Measurements from ENCODE around the gene PHLDA3. TPM values are rescaled to one million over a fixed set of nuclear protein-coding genes. Genes with fewer than 3 reads are reported as not detected.

The PHLDA3 gene
- polyA plus RNA-seq, 2 of the 4 experiments (the other 2 are of a cell fraction) = 40.5 to 91.1 TPM

DNA sequence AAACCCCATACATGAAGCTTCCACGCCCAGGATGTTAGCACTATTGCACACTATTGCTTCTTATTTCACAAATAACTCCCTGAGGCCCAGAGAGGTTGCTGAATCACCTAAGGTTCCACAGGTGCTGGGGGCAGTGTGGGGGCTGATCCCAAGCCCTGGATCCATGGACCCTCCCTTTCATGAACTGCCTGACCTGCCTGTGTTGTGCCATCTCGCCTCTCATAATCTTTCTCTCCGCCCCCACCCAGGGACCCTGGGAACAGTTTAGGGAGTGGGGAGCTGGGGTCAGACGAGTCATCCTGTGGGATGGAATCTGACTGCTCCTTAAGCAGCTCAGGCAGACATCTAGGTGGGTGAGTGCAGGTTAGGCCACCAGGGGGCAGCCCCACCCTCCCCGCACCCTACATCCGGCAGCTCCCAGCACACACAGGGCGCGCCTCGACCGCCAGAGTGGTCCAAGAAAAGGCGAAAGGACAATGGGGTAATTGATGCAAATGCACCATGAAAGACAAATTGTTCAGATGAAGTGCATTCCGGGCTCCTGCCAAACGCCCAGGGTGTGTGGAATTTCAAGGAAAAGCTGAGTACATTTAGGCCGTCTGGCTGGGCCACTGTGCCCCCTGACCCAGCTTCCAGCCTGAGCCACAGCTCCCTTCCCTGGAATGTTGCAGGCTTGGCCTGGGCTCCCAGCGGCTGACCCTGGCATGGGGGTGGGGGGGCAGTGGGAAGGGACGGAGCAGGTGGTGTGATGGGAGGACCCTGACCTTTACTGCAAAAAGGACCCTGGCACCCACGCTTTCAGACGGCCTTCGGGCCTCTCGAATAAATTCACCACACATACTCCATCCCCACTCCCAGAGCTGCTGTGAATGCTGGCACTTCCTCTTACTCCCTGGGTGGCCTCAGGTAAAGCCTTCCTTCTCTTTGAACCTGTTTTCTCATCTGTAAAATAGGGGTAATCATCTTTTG, 20.8 kb downstream of the PHLDA3 start:
- H3K4me2 ChIP-seq = peak overlapping the region; percentile 64
- POLR2A ChIA-PET = interaction anchor here (0.5 to 2.8 kb wide), 9 partner anchors 8 to 779 kb away, joined by 3 to 34 read pairs (median 5); partner anchors contain the start of genes CSRP1 and PHLDA3
- no peaks in the 10 kb centered on the region for H3K9me3 ChIP-seq
- 25% methylated on average over 20 of the region's 20 CpGs for WGBS (ENCODE audit: missing lambda C conversion rate)
- ATAC-seq (peak; percentile 95 to 99), DNase-seq (ENCODE audit: low read depth in 1 of 2, low spot score in 1 of 2) (peak; percentile 84 to 94), FAIRE-seq (no peak)
- TF ChIP-seq, protein P1, sequence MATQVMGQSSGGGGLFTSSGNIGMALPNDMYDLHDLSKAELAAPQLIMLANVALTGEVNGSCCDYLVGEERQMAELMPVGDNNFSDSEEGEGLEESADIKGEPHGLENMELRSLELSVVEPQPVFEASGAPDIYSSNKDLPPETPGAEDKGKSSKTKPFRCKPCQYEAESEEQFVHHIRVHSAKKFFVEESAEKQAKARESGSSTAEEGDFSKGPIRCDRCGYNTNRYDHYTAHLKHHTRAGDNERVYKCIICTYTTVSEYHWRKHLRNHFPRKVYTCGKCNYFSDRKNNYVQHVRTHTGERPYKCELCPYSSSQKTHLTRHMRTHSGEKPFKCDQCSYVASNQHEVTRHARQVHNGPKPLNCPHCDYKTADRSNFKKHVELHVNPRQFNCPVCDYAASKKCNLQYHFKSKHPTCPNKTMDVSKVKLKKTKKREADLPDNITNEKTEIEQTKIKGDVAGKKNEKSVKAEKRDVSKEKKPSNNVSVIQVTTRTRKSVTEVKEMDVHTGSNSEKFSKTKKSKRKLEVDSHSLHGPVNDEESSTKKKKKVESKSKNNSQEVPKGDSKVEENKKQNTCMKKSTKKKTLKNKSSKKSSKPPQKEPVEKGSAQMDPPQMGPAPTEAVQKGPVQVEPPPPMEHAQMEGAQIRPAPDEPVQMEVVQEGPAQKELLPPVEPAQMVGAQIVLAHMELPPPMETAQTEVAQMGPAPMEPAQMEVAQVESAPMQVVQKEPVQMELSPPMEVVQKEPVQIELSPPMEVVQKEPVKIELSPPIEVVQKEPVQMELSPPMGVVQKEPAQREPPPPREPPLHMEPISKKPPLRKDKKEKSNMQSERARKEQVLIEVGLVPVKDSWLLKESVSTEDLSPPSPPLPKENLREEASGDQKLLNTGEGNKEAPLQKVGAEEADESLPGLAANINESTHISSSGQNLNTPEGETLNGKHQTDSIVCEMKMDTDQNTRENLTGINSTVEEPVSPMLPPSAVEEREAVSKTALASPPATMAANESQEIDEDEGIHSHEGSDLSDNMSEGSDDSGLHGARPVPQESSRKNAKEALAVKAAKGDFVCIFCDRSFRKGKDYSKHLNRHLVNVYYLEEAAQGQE (IDR thresholded peaks at IDR 0.05) = no peak
- TF ChIP-seq BHLHE40 (IDR thresholded peaks at IDR 0.05; ENCODE audit: low read depth, low read length) (no peak), ZSCAN20 (CRISPR knock-in tag; IDR thresholded peaks at IDR 0.05) (no peak), MAX (IDR thresholded peaks at IDR 0.05) (peak; percentile 77), HEYL (CRISPR knock-in tag; IDR thresholded peaks at IDR 0.05) (no peak), CBX2 (IDR thresholded peaks at IDR 0.05; ENCODE audit: borderline replicate concordance, low read depth) (no peak), RAD21 (conservative IDR thresholded peaks at IDR 0.05 in 1 of 2, IDR thresholded peaks at IDR 0.05 in 1 of 2) (peak; percentile 90 to 92), NR3C1 (IDR thresholded peaks at IDR 0.05) (no peak), SMC3 (IDR thresholded peaks at IDR 0.05) (peak; percentile 95), FOSL2 (IDR thresholded peaks at IDR 0.05) (no peak), FOSL2 (CRISPR knock-in tag; IDR thresholded peaks at IDR 0.05) (0 out of 2 replicates have a peak, but pooled peaks have one; percentile 14), CTCF (IDR thresholded peaks at IDR 0.05) (peak; percentile 90)
- H3K27ac ChIP-seq = peak overlapping the region; percentile 53 to 87
- CTCF ChIA-PET = interaction anchor here (0.6 to 20.2 kb wide), 25 partner anchors 8 to 469 kb away, joined by 3 to 376 read pairs (median 4); partner anchors contain the start of genes CSRP1 and PHLDA3
- H3K4me1 ChIP-seq = peaks cover 29% of the 10 kb centered on the region
- no peak overlapping the region for H3K4me3 ChIP-seq

GRCh38 chr1:201445310-201445709, 23.7 kb downstream of the PHLDA3 start:
- CTCF ChIA-PET = interaction anchor here (9.8 to 20.2 kb wide), 4 partner anchors 11 to 64 kb away, joined by 158 to 376 read pairs (median 276); partner anchors contain the start of genes CSRP1 and PHLDA3
- no peak for ATAC-seq
- WGBS (ENCODE audit: missing lambda C conversion rate) = 88% methylated on average over 6 of the region's 6 CpGs

GRCh38 chr1:201444792-201445191, 24.2 kb downstream of the PHLDA3 start:
- H3K4me2 ChIP-seq = no peak overlapping the region
- no peak overlapping the region for H3K27ac ChIP-seq
- WGBS (ENCODE audit: missing lambda C conversion rate) = 83% methylated on average over 4 of the region's 4 CpGs
- FAIRE-seq (no peak), DNase-seq (ENCODE audit: low read depth in 1 of 2, low spot score in 1 of 2) (no peak), ATAC-seq (no peak)
- H3K4me3 ChIP-seq = no peak overlapping the region
- ChIA-PET POLR2A (no interaction called here), CTCF (interaction anchor here (9.8 to 20.2 kb wide), 4 partner anchors 11 to 65 kb away, joined by 158 to 376 read pairs (median 276); partner anchors contain the start of genes CSRP1 and PHLDA3)
- H3K4me1 ChIP-seq = peaks cover 17% of the 10 kb centered on the region
- H3K9me3 ChIP-seq = peaks cover 9% of the 10 kb centered on the region
- TF ChIP-seq, protein P2, sequence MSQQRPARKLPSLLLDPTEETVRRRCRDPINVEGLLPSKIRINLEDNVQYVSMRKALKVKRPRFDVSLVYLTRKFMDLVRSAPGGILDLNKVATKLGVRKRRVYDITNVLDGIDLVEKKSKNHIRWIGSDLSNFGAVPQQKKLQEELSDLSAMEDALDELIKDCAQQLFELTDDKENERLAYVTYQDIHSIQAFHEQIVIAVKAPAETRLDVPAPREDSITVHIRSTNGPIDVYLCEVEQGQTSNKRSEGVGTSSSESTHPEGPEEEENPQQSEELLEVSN (IDR thresholded peaks at IDR 0.05; ENCODE audit: borderline replicate concordance, low read depth) = no peak
- TF ChIP-seq, protein P3, sequence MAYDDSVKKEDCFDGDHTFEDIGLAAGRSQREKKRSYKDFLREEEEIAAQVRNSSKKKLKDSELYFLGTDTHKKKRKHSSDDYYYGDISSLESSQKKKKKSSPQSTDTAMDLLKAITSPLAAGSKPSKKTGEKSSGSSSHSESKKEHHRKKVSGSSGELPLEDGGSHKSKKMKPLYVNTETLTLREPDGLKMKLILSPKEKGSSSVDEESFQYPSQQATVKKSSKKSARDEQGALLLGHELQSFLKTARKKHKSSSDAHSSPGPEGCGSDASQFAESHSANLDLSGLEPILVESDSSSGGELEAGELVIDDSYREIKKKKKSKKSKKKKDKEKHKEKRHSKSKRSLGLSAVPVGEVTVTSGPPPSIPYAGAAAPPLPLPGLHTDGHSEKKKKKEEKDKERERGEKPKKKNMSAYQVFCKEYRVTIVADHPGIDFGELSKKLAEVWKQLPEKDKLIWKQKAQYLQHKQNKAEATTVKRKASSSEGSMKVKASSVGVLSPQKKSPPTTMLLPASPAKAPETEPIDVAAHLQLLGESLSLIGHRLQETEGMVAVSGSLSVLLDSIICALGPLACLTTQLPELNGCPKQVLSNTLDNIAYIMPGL (CRISPR knock-in tag; IDR thresholded peaks at IDR 0.05; ENCODE audit: borderline replicate concordance) = no peak
- no peak for TF ChIP-seq MAX (IDR thresholded peaks at IDR 0.05)
- TF ChIP-seq ZC3H11A (IDR thresholded peaks at IDR 0.05) = no peak
- TF ChIP-seq NPAS2 (CRISPR knock-in tag; IDR thresholded peaks at IDR 0.05; ENCODE audit: borderline replicate concordance) = no peak
- TF ChIP-seq HDAC2 (IDR thresholded peaks at IDR 0.05) = no peak
- no peak for TF ChIP-seq RARB (CRISPR knock-in tag; IDR thresholded peaks at IDR 0.05)

More at GRCh38 chr1:201445310-201445709, 23.7 kb downstream of the PHLDA3 start:
- Histone ChIP-seq H3K27ac (no peak overlapping the region), H3K4me3 (no peak overlapping the region), H3K4me1 (peaks cover 20% of the 10 kb centered on the region), H3K4me2 (no peak overlapping the region), H3K9me3 (peaks cover 9% of the 10 kb centered on the region)
- no peak for TF ChIP-seq SMC3 (IDR thresholded peaks at IDR 0.05)
- TF ChIP-seq KDM5A (IDR thresholded peaks at IDR 0.05) = no peak
- TF ChIP-seq CBX2 (IDR thresholded peaks at IDR 0.05; ENCODE audit: borderline replicate concordance, low read depth) = no peak
- TF ChIP-seq EHMT2 (IDR thresholded peaks at IDR 0.05; ENCODE audit: low read depth) = no peak
- no peak for TF ChIP-seq FOSL2 (IDR thresholded peaks at IDR 0.05)
- TF ChIP-seq FOSL2 (CRISPR knock-in tag; IDR thresholded peaks at IDR 0.05) = no peak
- no peak for TF ChIP-seq ZSCAN20 (CRISPR knock-in tag; IDR thresholded peaks at IDR 0.05)
- DNase-seq (ENCODE audit: low read depth in 1 of 2, low spot score in 1 of 2) (no peak), FAIRE-seq (no peak)
- POLR2A ChIA-PET = no interaction called here

Measured in A549 (cell line).